ENCODE data around the gene TNRC18.
"Not testable (repeated sequence)": the region's sequence is repeated elsewhere in the genome, so short reads cannot be mapped to it uniquely, and the experiment has no call there.

Gene TNRC18

DNA sequence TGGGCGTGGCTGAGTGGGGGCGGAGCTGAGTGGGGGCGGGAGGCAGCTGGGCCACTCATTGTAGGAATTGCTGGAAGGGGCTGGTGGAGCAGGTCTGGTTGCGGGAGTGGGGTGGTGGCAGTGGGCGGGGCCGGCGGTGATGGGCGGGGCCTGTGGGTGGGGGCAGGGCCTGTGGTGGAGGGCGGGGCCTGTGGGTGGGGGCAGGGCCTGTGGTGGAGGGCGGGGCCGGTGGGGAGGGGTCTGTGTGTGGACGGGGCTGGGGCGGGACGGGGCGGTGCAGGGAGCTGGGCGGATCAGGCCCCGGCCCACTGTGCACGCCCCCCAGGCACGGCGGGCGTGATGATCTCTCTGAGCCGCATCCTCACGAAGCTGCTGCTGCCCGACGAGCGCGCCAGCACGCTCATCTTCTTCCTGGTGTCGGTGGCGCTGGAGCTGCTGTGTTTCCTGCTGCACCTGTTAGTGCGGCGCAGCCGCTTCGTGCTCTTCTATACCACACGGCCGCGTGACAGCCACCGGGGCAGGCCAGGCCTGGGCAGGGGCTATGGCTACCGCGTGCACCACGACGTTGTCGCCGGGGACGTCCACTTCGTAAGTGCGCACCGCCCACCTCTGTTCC lies 126.9 kb downstream of the TNRC18 start:
- TF ChIP-seq, protein P1, sequence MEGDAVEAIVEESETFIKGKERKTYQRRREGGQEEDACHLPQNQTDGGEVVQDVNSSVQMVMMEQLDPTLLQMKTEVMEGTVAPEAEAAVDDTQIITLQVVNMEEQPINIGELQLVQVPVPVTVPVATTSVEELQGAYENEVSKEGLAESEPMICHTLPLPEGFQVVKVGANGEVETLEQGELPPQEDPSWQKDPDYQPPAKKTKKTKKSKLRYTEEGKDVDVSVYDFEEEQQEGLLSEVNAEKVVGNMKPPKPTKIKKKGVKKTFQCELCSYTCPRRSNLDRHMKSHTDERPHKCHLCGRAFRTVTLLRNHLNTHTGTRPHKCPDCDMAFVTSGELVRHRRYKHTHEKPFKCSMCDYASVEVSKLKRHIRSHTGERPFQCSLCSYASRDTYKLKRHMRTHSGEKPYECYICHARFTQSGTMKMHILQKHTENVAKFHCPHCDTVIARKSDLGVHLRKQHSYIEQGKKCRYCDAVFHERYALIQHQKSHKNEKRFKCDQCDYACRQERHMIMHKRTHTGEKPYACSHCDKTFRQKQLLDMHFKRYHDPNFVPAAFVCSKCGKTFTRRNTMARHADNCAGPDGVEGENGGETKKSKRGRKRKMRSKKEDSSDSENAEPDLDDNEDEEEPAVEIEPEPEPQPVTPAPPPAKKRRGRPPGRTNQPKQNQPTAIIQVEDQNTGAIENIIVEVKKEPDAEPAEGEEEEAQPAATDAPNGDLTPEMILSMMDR (IDR thresholded peaks at IDR 0.05; ENCODE audit: borderline replicate concordance, control extremely low read depth, extremely low read depth, insufficient read depth, missing control alignments) = no peak
- in situ Hi-C loops (cut with MboI; ENCODE audit: low sequenced_read_pairs, unreplicated experiment) = no loop called here
- peak; percentile 87 for DNase-seq (ENCODE audit: low spot score)

DNA sequence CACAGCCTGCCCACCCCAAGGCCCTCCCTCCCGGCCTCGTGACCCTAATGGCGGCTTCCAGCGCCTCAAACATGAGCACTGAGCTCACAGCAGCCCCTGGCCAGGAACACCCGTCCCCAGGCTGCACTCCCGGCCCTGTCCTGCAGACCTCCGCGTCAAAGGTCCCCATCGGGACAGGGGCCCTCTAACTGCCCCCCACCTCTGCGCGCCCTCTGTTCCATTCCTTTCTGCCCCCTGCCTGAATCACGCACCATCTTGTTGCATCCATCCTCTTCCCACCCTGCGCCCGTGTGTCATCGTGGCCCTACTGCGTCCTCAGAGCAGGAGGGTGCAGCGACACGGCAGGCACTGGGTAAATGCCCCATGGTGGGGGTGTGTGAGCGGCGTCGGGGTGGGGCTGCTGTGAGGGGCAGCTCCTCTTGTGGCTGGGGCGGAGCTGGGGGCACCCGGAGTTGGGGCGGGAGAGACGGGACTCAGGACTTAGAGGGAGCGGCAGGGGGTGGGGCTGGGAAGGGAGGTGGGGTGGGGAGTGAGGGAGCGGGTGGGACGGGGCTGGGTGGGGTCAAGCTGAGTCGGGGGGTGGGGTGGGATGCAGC lies 127.5 kb downstream of the TNRC18 start:
- in situ Hi-C loops (cut with MboI; ENCODE audit: low sequenced_read_pairs, unreplicated experiment) = no loop called here
- DNase-seq (ENCODE audit: low spot score) = no peak
- TF ChIP-seq, protein P1 (IDR thresholded peaks at IDR 0.05; ENCODE audit: borderline replicate concordance, control extremely low read depth, extremely low read depth, insufficient read depth, missing control alignments) = no peak

DNA sequence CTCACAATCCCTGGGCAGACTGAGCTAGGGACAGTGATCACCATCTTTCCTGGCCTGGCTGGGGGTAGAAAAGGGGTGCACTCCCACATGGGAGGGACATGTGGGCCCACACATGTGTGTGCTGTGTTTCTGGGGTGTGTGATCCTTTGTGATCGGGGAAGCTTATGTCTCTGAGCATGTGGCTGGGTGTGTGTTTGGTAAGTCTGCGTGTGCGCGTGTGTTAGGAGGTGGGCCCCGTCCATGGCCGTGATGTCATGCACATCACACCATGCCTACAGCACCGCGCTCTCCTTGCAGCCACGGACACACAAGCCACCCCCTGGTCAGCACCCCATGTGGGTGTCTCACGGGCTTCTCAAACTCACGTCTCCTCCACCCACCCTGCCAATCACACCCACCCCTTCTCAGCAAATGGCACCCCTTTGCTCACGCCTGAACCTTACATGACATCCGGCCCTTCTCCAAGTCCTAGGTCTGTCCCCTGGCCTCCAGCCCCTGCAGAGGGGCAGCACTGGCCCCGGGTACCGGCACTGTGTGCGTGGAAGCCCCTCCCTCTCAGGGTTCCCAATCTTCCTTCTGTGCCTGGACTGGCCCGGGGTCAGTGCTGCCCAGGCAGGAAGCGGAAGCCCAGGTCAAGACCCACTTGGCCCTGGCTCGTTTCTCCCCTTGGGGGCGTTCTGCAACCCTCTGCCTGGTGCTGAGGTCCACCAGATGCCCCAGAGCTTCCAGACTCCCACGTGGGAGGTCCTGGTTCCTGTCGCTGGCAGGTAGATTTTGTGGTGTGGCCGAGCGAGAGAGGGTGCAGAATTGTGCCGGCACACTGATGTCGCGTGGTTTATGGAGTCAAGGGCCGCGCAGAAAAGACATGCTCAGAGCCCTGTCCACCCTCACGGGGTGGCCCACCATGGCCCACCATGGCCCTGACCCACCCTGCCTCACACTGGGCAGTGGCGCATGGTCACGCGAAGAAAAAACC lies 128.3 kb downstream of the TNRC18 start:
- in situ Hi-C loops (cut with MboI; ENCODE audit: low sequenced_read_pairs, unreplicated experiment) = no loop called here
- DNase-seq (ENCODE audit: low spot score) = no peak
- TF ChIP-seq, protein P1 (IDR thresholded peaks at IDR 0.05; ENCODE audit: borderline replicate concordance, control extremely low read depth, extremely low read depth, insufficient read depth, missing control alignments) = no peak

DNA sequence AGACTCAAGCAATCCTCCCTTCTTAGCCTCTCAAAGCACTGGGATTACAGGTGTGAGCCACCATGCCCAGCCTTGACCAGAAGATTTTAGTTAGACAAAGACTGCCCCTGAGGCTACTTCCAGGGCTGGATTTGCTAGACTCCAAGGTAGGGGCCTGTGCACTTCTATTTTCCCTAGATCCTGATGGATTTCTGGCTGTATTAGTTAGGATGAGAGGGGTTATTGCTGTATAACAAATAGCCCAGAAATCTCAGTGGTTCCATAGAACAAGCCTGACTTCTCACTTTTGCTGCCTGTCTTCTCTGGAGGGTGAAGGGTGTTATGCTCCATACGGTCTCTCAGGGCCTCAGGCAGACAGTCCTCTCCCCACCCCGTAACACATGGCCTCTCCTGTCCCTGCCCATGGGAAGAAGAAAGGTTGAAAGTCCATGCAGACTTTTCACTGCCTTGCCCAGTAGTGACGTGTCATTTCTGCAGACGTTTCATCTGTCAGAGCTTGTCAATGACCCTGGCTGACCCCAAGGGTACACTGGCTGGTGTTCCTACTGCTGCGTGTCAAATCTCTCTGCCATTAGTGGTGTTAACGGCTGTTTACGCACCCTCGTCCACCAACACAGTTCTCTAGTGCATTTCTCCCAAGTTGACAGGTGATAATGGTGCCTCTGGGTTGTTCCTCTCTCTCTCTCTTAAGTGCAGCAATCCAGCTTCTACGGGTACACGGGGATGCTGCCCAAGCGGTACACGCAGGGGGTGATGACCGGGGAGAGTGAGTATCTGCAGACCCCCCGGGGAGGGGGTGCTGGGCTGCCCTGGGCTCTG lies 129.3 kb downstream of the TNRC18 start:
- TF ChIP-seq, protein P1 (IDR thresholded peaks at IDR 0.05; ENCODE audit: borderline replicate concordance, control extremely low read depth, extremely low read depth, insufficient read depth, missing control alignments) = no peak
- in situ Hi-C loops (cut with MboI; ENCODE audit: low sequenced_read_pairs, unreplicated experiment) = no loop called here
- no peak for DNase-seq (ENCODE audit: low spot score)

DNA sequence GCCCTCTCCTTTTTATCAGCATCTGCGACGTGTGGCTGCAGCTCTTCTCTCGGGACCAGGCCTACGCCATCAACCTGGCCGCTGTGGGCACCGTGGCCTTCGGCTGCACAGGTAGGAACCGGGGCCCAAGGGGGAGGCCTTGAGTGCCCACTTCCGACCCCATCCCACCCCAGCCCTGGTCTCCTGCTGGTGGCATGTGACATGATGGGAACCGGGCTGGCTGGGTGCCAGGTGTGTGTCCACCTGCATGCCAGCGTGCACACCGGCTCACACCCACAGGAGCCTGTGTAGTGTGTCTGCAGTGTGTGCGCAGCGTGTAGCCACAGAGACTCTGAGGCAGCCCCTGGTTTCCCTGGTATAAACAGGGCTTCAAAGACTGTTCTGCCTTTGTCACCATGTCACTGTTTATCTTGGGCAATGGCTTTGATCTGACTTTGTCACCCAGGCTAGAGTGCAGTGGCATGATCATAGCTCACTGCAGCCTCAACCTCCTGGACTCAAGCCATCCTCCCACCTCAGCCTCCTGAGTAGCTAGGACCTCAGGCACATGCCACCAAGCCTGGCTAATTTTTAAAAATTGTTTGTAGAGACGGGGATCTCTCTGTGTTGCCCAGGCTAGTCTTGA lies 131.8 kb downstream of the TNRC18 start:
- in situ Hi-C loops (cut with MboI; ENCODE audit: low sequenced_read_pairs, unreplicated experiment); DNase-seq (ENCODE audit: low spot score): not testable (repeated sequence)

DNA sequence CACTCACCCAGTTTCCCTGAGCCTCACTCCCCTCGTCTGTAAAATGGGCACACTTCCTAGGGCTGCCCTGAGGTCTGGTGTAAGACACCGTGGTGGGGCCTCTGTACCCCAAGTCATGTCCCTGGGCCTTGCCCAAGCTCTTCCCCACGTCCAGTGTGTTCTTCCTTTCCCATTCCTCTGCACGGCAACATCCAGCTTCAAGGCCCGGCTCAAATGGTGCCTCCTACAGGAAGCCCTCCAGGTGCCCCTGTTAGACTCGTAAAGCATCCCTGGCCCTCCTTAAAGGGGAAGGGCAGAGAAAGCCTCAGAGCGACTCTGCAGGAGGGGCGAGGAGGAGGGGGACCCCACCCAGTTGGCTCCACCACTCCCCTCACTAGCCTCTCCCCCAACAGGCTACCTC lies 132.3 kb downstream of the TNRC18 start:
- no peak for DNase-seq (ENCODE audit: low spot score)
- in situ Hi-C loops (cut with MboI; ENCODE audit: low sequenced_read_pairs, unreplicated experiment) = no loop called here

More for the DNA sequence above, 132.3 kb downstream of the TNRC18 start:
- TF ChIP-seq, protein P1 (IDR thresholded peaks at IDR 0.05; ENCODE audit: borderline replicate concordance, control extremely low read depth, extremely low read depth, insufficient read depth, missing control alignments) = no peak
